ENCODE results near the gene MRFAP1. TPM values are rescaled to one million over a fixed set of nuclear protein-coding genes. Genes with fewer than 3 reads are reported as not detected.

Gene MRFAP1
- 241 to 257 TPM (median 247 TPM) in 5 replicates for total RNA-seq (2022; extraction: Qiagen RNA extraction; ENCODE audit: low read depth)

DNA sequence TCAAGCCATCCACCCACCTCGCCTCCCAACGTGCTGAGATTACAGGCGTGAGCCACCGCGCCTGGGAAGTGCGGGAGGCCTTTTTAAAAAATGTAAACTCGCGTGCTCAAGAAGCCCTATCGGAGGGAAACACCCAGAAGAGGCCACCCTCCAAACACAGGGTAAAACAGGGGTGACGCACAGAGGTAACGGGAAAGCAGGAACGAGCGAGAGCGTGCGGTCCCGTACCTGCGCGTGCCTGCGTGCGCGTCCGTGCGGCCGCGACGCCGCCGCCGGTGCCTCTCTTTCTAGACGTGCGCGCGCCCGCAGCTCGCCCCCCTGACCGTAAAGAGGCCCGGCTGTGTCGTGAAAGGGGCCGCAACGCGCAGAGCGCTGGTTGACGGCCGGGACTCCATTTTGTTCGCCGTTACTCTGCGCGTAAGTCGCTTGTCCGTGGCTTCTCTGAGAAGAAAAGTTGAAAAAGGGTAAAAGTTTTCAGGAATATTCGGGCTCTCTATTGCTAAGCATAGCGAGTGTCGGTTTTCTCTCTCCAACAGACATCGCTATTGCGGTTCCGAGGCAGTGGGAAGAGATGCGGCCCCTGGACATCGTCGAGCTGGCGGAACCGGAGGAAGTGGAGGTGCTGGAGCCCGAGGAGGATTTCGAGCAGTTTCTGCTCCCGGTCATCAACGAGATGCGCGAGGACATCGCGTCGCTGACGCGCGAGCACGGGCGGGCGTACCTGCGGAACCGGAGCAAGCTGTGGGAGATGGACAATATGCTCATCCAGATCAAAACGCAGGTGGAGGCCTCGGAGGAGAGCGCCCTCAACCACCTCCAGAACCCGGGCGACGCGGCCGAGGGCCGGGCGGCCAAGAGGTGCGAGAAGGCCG, at the start of gene MRFAP1:
Gene MRFAP1 (plus strand): TSS at position 394 of the 872 bp plus-strand sequence. CDS start 178 bp downstream, at position 572.

Other genes with a start within 250 kb of the MRFAP1 start
- gene PPP2R2C, start 168.1 kb upstream of the MRFAP1 start, total RNA-seq (2022; extraction: Qiagen RNA extraction; ENCODE audit: low read depth): 29.6 to 44.0 TPM (median 40.4 TPM) in 5 replicates
- 8.9 to 10.8 TPM (median 9.7 TPM) in 5 replicates for gene MAN2B2, start 65.5 kb upstream of the MRFAP1 start, total RNA-seq (2022; extraction: Qiagen RNA extraction; ENCODE audit: low read depth)
- gene S100P, start 53.2 kb downstream of the MRFAP1 start, total RNA-seq (2022; extraction: Qiagen RNA extraction; ENCODE audit: low read depth): 21.3 to 67.3 TPM (median 61.9 TPM) in 5 replicates
- 30.2 to 35.8 TPM (median 34.3 TPM) in 5 replicates for gene MRFAP1L1, start 69.2 kb downstream of the MRFAP1 start, total RNA-seq (2022; extraction: Qiagen RNA extraction; ENCODE audit: low read depth)
- gene BLOC1S4, start 75.5 kb downstream of the MRFAP1 start, total RNA-seq (2022; extraction: Qiagen RNA extraction; ENCODE audit: low read depth): 11.9 to 16.0 TPM (median 14.5 TPM) in 5 replicates
- gene KIAA0232, start 142.0 kb downstream of the MRFAP1 start, total RNA-seq (2022; extraction: Qiagen RNA extraction; ENCODE audit: low read depth): 6.6 to 9.9 TPM (median 9.0 TPM) in 5 replicates

Data from A549 treated with DMSO at 1 μM for 4 hours (cell line).